HepG2 (cell line): ENCODE data around the gene HSD3B7. TPM values are rescaled to one million over a fixed set of nuclear protein-coding genes. Genes with fewer than 3 reads are reported as not detected.

Experiments used
- ATF3 ChIP-seq: sonication (generic); formaldehyde crosslinking; IDR thresholded peaks from 2 replicates; pipeline ENCODE4 v1.4.0; 2020; ENCODE audit warnings: missing genetic modification reagents
- BHLHE40 ChIP-seq: IDR thresholded peaks from 2 replicates; pipeline ENCODE4 v1.6.1; 2011; ENCODE audit warnings: low read length, improper control_type of control experiment
- BRF2 ChIP-seq: sonication (generic); formaldehyde crosslinking; IDR thresholded peaks from 2 replicates; pipeline ENCODE4 v1.8.1; 2022; ENCODE audit warnings: mild to moderate bottlenecking, missing genetic modification reagents
- FLYWCH1 ChIP-seq: sonication (generic); formaldehyde crosslinking; IDR thresholded peaks from 2 replicates; pipeline ENCODE4 v1.8.1; 2023; ENCODE audit warnings: mild to moderate bottlenecking, missing genetic modification reagents
- HIC2 ChIP-seq: sonication (generic); formaldehyde crosslinking; IDR thresholded peaks from 2 replicates; pipeline ENCODE4 v1.9.0; 2022; ENCODE audit warnings: low read depth, missing genetic modification reagents
- KAT8 ChIP-seq: IDR thresholded peaks from 2 replicates; pipeline ENCODE4 v1.6.1; 2016; ENCODE audit warnings: missing genetic modification reagents, missing compliant biosample characterization
- MEIS2 ChIP-seq: sonication (generic); formaldehyde crosslinking; IDR thresholded peaks from 2 replicates; pipeline ENCODE4 v1.9.0; 2021; ENCODE audit warnings: mild to moderate bottlenecking, missing genetic modification reagents
- NCOA1 ChIP-seq: sonication (generic); formaldehyde crosslinking; IDR thresholded peaks from 2 replicates; pipeline ENCODE4 v1.9.0; 2021; ENCODE audit warnings: missing genetic modification reagents
- PHB2 ChIP-seq: fragments of 450-650 bp; IDR thresholded peaks from 2 replicates; pipeline ENCODE4 v1.6.1; 2018; ENCODE audit not compliant: partially characterized antibody
- PLRG1 ChIP-seq: fragments of 450-650 bp; conservative IDR thresholded peaks from 2 replicates; pipeline ENCODE4 v1.6.1; 2016
- PREB ChIP-seq: sonication (generic); formaldehyde crosslinking; IDR thresholded peaks from 2 replicates; pipeline ENCODE4 v1.4.0; 2020; ENCODE audit warnings: missing genetic modification reagents
- RELA ChIP-seq: sonication (generic); formaldehyde crosslinking; IDR thresholded peaks from 2 replicates; pipeline ENCODE4 v1.4.0; 2020; ENCODE audit warnings: missing genetic modification reagents
- REPIN1 ChIP-seq: sonication (generic); formaldehyde crosslinking; IDR thresholded peaks from 2 replicates; pipeline ENCODE4 v1.8.0; 2022; ENCODE audit warnings: missing genetic modification reagents, low read depth, mild to moderate bottlenecking, borderline replicate concordance
- SALL2 ChIP-seq: sonication (generic); formaldehyde crosslinking; IDR thresholded peaks from 2 replicates; pipeline ENCODE4 v1.8.1; 2023; ENCODE audit warnings: mild to moderate bottlenecking, missing genetic modification reagents, inconsistent platforms
- SMAD1 ChIP-seq: sonication (generic); formaldehyde crosslinking; IDR thresholded peaks from 2 replicates; pipeline ENCODE4 v1.4.0; 2020; ENCODE audit warnings: missing genetic modification reagents, low read depth, mild to moderate bottlenecking, borderline replicate concordance
- TBX2 ChIP-seq: sonication (generic); formaldehyde crosslinking; IDR thresholded peaks from 2 replicates; pipeline ENCODE4 v1.5.0; 2020; ENCODE audit warnings: missing genetic modification reagents, mild to moderate bottlenecking, borderline replicate concordance
- U2AF1 ChIP-seq: fragments of 200-400 bp; formaldehyde crosslinking; optimal IDR thresholded peaks from 2 replicates; pipeline ENCODE3; 2017; ENCODE audit warnings: mild to moderate bottlenecking, low read depth, low read length
- ZBTB38 ChIP-seq: sonication (generic); formaldehyde crosslinking; IDR thresholded peaks from 2 replicates; pipeline ENCODE4 v1.5.1; 2020; ENCODE audit warnings: mild to moderate bottlenecking, missing genetic modification reagents
- ZBTB49 ChIP-seq: sonication (generic); formaldehyde crosslinking; IDR thresholded peaks from 2 replicates; pipeline ENCODE4 v1.4.0; 2020; ENCODE audit warnings: missing genetic modification reagents, borderline replicate concordance
- ZKSCAN5 ChIP-seq: sonication (generic); formaldehyde crosslinking; IDR thresholded peaks from 2 replicates; pipeline ENCODE4 v1.5.1; 2020; ENCODE audit warnings: mild to moderate bottlenecking, missing genetic modification reagents
- ZNF550 ChIP-seq: sonication (generic); formaldehyde crosslinking; IDR thresholded peaks from 2 replicates; pipeline ENCODE4 v1.4.0; 2020; ENCODE audit warnings: mild to moderate bottlenecking, missing genetic modification reagents, borderline replicate concordance
- ZNF580 ChIP-seq: IDR thresholded peaks from 2 replicates; pipeline ENCODE4 v1.6.1; 2016; ENCODE audit warnings: low read depth, borderline replicate concordance
- ZNF746 ChIP-seq: sonication (generic); formaldehyde crosslinking; IDR thresholded peaks from 2 replicates; pipeline ENCODE4 v1.8.0; 2022; ENCODE audit warnings: mild to moderate bottlenecking, missing genetic modification reagents
- polyA plus RNA-seq, 8 experiments: library from polyadenylated mRNA; depleted of rRNA in 3 of 8; stranded (reverse) in 7 of 8; unstranded in 1 of 8; fragments of >200 nt; fragmentation: Illumina TruSeq in 4 of 8; extraction: Trizol in 4 of 8; gene quantifications; 2 replicates each; pipeline versions ENCODE4 v1.2.1 to v1.2.3, GENCODE V29; 2011 to 2016; ENCODE audit warnings: low read depth in 4 of 8, missing spikeins in 1 of 8, mixed read lengths in 1 of 8; ENCODE audit not compliant: insufficient read depth in 1 of 8
- total RNA-seq, 5 experiments: library from RNA; depleted of rRNA; stranded (reverse); fragments of >200 nt; fragmentation: Illumina TruSeq; extraction: Trizol; gene quantifications; 2 replicates each; pipeline ENCODE4 v1.2.3, GENCODE V29; 2016; ENCODE audit warnings: low read depth in 1 of 5

HSD3B7 gene
- total and polyA plus RNA-seq, 2 of the 13 experiments (the other 11 are each of a cell fraction or from before 2014, with no cell fraction given) = 32.9 to 69.7 TPM

- TF ChIP-seq SALL2 (CRISPR knock-in tag) (0 out of 2 replicates have a peak, but pooled peaks have one; percentile 43), FLYWCH1 (CRISPR knock-in tag) (no peak), KAT8 (CRISPR knock-in tag) (peak; percentile 34; the same call in 1 of the 2 replicates), PHB2 (no peak), ZNF746 (CRISPR knock-in tag) (no peak), ZBTB38 (peak; percentile 67; the same call in 1 of the 2 replicates), PLRG1 (no peak), TBX2 (CRISPR knock-in tag) (peak; percentile 81), NCOA1 (CRISPR knock-in tag) (no peak), PREB (no peak), ZBTB49 (0 out of 2 replicates have a peak, but pooled peaks have one; percentile 41), BRF2 (CRISPR knock-in tag) (no peak), MEIS2 (CRISPR knock-in tag) (no peak), ATF3 (CRISPR knock-in tag) (no peak), BHLHE40 (0 out of 2 replicates have a peak, but pooled peaks have one; percentile 5), HIC2 (no peak), ZNF550 (CRISPR knock-in tag) (no peak), U2AF1 (no peak), REPIN1 (no peak), ZNF580 (CRISPR knock-in tag) (peak; percentile 69; the same call in 1 of the 2 replicates), RELA (CRISPR knock-in tag) (no peak), ZKSCAN5 (CRISPR knock-in tag) (no peak), SMAD1 (no peak)
Observed at GRCh38 chr16:30941600-30942425, 43.2 kb upstream of the HSD3B7 start (continued).
